HL-60/S4 treated with retinoic acid at 250 ng/mL for 4 days and 3 days (cell line): ENCODE results near the gene SDR39U1.
"Not testable (repeated sequence)": the region's sequence is repeated elsewhere in the genome, so short reads cannot be mapped to it uniquely, and the experiment has no call there.

ENCODE experiments used
- in situ Hi-C: fragments of 300-500 bp; cut with MboI; formaldehyde crosslinking; loops from 2 replicates; pipeline ENCODE4 v1.7.0; 2022; ENCODE audit warnings: low sequenced_read_pairs

SDR39U1 gene

GRCh38 chr14:24442240-24443052 lies at the start of gene SDR39U1:
Gene SDR39U1, minus strand, starts transcription at chr14:24442776. Its CDS starts 7 bp downstream, at chr14:24442769.
- in situ Hi-C loops, result loop anchor here (25.0 kb wide), 1 partner anchor 205 kb away; the partner anchor contains the start of genes GMPR2, NEDD8 and TINF2

- in situ Hi-C loops, result not testable (repeated sequence)
Observed at GRCh38 chr14:24491586-24492408, 49.2 kb upstream of the SDR39U1 start.

GRCh38 chr14:24483604-24484252 lies 41.2 kb upstream of the SDR39U1 start:
- in situ Hi-C loops, result no loop called here

GRCh38 chr14:24482699-24483303 lies 40.2 kb upstream of the SDR39U1 start:
- in situ Hi-C loops, result not testable (repeated sequence)

GRCh38 chr14:24481622-24482324 lies 39.2 kb upstream of the SDR39U1 start:
- in situ Hi-C loops, result no loop called here

- in situ Hi-C loops, result not testable (repeated sequence)
Observed at GRCh38 chr14:24479999-24480398, 37.4 kb upstream of the SDR39U1 start.

- in situ Hi-C loops, result no loop called here
Observed at GRCh38 chr14:24475261-24475660, 32.7 kb upstream of the SDR39U1 start.

- in situ Hi-C loops, result no loop called here
Observed at GRCh38 chr14:24473211-24473610, 30.6 kb upstream of the SDR39U1 start.

GRCh38 chr14:24470450-24470849 lies 27.9 kb upstream of the SDR39U1 start:
- in situ Hi-C loops, result not testable (repeated sequence)

- in situ Hi-C loops, result no loop called here
Observed at GRCh38 chr14:24465805-24466204, 23.2 kb upstream of the SDR39U1 start.

GRCh38 chr14:24465368-24465767 lies 22.8 kb upstream of the SDR39U1 start:
- in situ Hi-C loops, result no loop called here

- in situ Hi-C loops, result no loop called here
Observed at GRCh38 chr14:24463884-24464785, 21.6 kb upstream of the SDR39U1 start.

- in situ Hi-C loops, result no loop called here
Observed at GRCh38 chr14:24463017-24463883, 20.7 kb upstream of the SDR39U1 start.

- in situ Hi-C loops, result no loop called here
Observed at GRCh38 chr14:24461336-24461735, 18.8 kb upstream of the SDR39U1 start.

GRCh38 chr14:24459331-24459730 lies 16.8 kb upstream of the SDR39U1 start:
- in situ Hi-C loops, result no loop called here

GRCh38 chr14:24458736-24459135 lies 16.2 kb upstream of the SDR39U1 start:
- in situ Hi-C loops, result no loop called here

- in situ Hi-C loops, result no loop called here
Observed at GRCh38 chr14:24456980-24457379, 14.4 kb upstream of the SDR39U1 start.

- in situ Hi-C loops, result not testable (repeated sequence)
Observed at GRCh38 chr14:24450828-24451227, 8.3 kb upstream of the SDR39U1 start.
